Transverse colon (tissue), 4 donors: Measurements from ENCODE around the gene SPATA19. TPM values are rescaled to one million over a fixed set of nuclear protein-coding genes. Genes with fewer than 3 reads are reported as not detected.

ENCODE experiments used
- DNase-seq: peaks from one replicate; pipeline ENCODE4 v3.0.0-alpha.2; 2019
- H3K27ac ChIP-seq, 4 donors: fragments of 200-600 bp; sonication (generic); 2 replicates each; pipeline ENCODE4 v1.5.1; 2016 to 2018; ENCODE audit warnings: inconsistent platforms in 4 of 4
- H3K27me3 ChIP-seq: fragments of 200-600 bp; sonication (generic); 2 replicates; pipeline ENCODE4 v1.5.1; 2017; ENCODE audit warnings: inconsistent platforms
- H3K36me3 ChIP-seq, 4 donors: fragments of 200-600 bp; sonication (generic); 2 replicates each; pipeline ENCODE4 v1.5.1; 2017 to 2019; ENCODE audit warnings: inconsistent platforms in 4 of 4
- H3K4me1 ChIP-seq, 4 donors: fragments of 200-600 bp; sonication (generic); 2 replicates each; pipeline ENCODE4 v1.5.1; 2017 to 2020; ENCODE audit warnings: inconsistent platforms in 4 of 4
- H3K4me3 ChIP-seq, 4 donors: fragments of 200-600 bp; sonication (generic); 1 replicate in 1 of 4; 2 replicates in 3 of 4; pipeline versions ENCODE4 v1.5.1 to v1.6.1; 2017 to 2019; ENCODE audit warnings: inconsistent platforms in 4 of 4
- H3K9me3 ChIP-seq, 2 donors: fragments of 200-600 bp; sonication (generic); 2 replicates each; pipeline ENCODE4 v1.5.1; 2017 to 2019; ENCODE audit warnings: inconsistent platforms in 2 of 2
- EP300 ChIP-seq: sonication (generic); formaldehyde crosslinking; IDR thresholded peaks from one replicate; pipeline ENCODE4 v1.6.1; 2017; ENCODE audit warnings: antibody characterized with exemption, low read depth
- POLR2A ChIP-seq: fragments of 450-650 bp; IDR thresholded peaks from one replicate; pipeline ENCODE4 v1.6.1; 2016; ENCODE audit warnings: antibody characterized with exemption, mild to moderate bottlenecking, moderate library complexity
- POLR2AphosphoS5 ChIP-seq, 3 donors: sonication (generic); formaldehyde crosslinking; IDR thresholded peaks; one replicate each; pipeline ENCODE4 v1.6.1; 2016; ENCODE audit warnings: antibody characterized with exemption in 3 of 3
- WGBS, 2 donors: methylation state at CpG; one replicate each; pipeline ENCODE4 v1.1.5; 2018; ENCODE audit warnings: low coverage in 1 of 2; 5-methylcytosine and 5-hydroxymethylcytosine counted together
- in situ Hi-C, 4 donors: fragments of 200-750 bp; cut with MboI; loops; one replicate each; pipeline versions ENCODE4 v1.15.0 to v1.15.1; 2017; ENCODE audit warnings: low sequenced_read_pairs in 3 of 4, low pct_ligation_motif_present in 1 of 4, low pct_unique_long_range_greater_than_20kb in 1 of 4
- intact Hi-C: fragments of 100-400 bp; cut with DNase I; formaldehyde crosslinking; loops from one replicate; pipeline ENCODE4 v1.15.1; 2023; ENCODE audit warnings: low total_unique reads
- total RNA-seq, 4 donors: library from RNA; depleted of rRNA; stranded (reverse); fragments of >200 nt; gene quantifications; one replicate each; pipeline ENCODE4 v1.1.0, GENCODE V29; 2016
- TF ChIP-seq, protein P1 (sequence below), 5 experiments: fragments of 200-600 bp in 3 of 5; fragments of 450-650 bp in 2 of 5; sonication (generic) in 3 of 5; IDR thresholded peaks; 1 replicate in 2 of 5; 2 replicates in 3 of 5; pipeline ENCODE4 v1.5.1; 2016 to 2017; ENCODE audit warnings: antibody characterized with exemption in 5 of 5, inconsistent platforms in 3 of 5, mild to moderate bottlenecking in 2 of 5, moderate library complexity in 1 of 5

The SPATA19 gene
- not detected for total RNA-seq

GRCh38 chr11:133845413-133845812, at the start of gene SPATA19:
SPATA19 (minus strand) TSS chr11:133845513; CDS start chr11:133845446, 67 bp downstream.
- no peak within 1 kb of the TSS for H3K4me3 ChIP-seq
- 69% methylated on average over 2 of the region's 2 CpGs; no CpG with 5 or more reads in 1 of the 2 donors for WGBS, 2 donors
- TF ChIP-seq POLR2A (no peak), POLR2AphosphoS5 (IDR thresholded peaks at IDR 0.05) (no peak), EP300 (no peak)
- TF ChIP-seq, protein P1, sequence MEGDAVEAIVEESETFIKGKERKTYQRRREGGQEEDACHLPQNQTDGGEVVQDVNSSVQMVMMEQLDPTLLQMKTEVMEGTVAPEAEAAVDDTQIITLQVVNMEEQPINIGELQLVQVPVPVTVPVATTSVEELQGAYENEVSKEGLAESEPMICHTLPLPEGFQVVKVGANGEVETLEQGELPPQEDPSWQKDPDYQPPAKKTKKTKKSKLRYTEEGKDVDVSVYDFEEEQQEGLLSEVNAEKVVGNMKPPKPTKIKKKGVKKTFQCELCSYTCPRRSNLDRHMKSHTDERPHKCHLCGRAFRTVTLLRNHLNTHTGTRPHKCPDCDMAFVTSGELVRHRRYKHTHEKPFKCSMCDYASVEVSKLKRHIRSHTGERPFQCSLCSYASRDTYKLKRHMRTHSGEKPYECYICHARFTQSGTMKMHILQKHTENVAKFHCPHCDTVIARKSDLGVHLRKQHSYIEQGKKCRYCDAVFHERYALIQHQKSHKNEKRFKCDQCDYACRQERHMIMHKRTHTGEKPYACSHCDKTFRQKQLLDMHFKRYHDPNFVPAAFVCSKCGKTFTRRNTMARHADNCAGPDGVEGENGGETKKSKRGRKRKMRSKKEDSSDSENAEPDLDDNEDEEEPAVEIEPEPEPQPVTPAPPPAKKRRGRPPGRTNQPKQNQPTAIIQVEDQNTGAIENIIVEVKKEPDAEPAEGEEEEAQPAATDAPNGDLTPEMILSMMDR (IDR thresholded peaks at IDR 0.05), result no peak
- no peaks in the 10 kb centered on the region for H3K4me1 ChIP-seq
- H3K36me3 ChIP-seq, result no peaks in the 10 kb centered on the region
- in situ Hi-C loops (no loop called here), intact Hi-C loops (no loop called here)
- no peaks in the 10 kb centered on the region for H3K27me3 ChIP-seq
- no peak within 1 kb of the TSS for H3K27ac ChIP-seq
- no peak for DNase-seq
- H3K9me3 ChIP-seq, result no peaks in the 10 kb centered on the region

- Histone ChIP-seq H3K4me1 (no peaks in the 10 kb centered on the region), H3K27ac (no peak overlapping the region), H3K27me3 (no peaks in the 10 kb centered on the region), H3K4me3 (no peak overlapping the region), H3K36me3 (no peaks in the 10 kb centered on the region), H3K9me3 (no peaks in the 10 kb centered on the region)
- intact Hi-C loops (no loop called here), in situ Hi-C loops (no loop called here)
- TF ChIP-seq POLR2A (no peak), EP300 (no peak), POLR2AphosphoS5 (IDR thresholded peaks at IDR 0.05) (no peak)
- TF ChIP-seq, protein P1 (IDR thresholded peaks at IDR 0.05), result no peak
- 53 to 62% methylated on average over 3 to 10 of the region's 10 CpGs for WGBS, 2 donors
- no peak for DNase-seq
Observed at GRCh38 chr11:133895061-133895479, 49.8 kb upstream of the SPATA19 start.

DNA sequence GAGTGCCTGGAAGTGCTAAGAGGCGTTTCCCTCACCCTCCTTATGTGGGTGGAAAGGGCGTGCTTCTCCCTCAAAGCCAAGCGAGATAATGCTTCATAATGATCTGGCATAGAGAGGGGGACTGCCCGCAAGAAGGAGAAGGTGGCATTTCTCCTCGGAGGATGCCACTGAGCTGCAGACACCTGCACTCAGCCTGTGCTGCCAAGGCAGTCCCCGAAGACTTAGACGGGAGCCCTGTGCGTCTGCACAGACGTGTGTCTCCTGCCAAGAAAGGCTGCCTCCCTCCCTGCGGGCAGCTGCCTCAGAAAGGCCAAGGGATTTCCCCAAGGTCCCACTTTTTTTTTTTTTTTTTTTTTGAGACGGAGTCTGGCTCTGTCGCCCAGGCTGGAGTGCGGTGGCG, 48.1 kb upstream of the SPATA19 start:
- no peak overlapping the region for H3K27ac ChIP-seq
- in situ Hi-C loops, result no loop called here
- no peaks in the 10 kb centered on the region for H3K4me1 ChIP-seq
- WGBS, 2 donors, result 77 to 83% methylated on average over 1 to 14 of the region's 14 CpGs
- H3K4me3 ChIP-seq, result no peak overlapping the region
- H3K9me3 ChIP-seq, result no peaks in the 10 kb centered on the region
- no peak for TF ChIP-seq EP300
- TF ChIP-seq POLR2A, result no peak
- no peak for TF ChIP-seq POLR2AphosphoS5 (IDR thresholded peaks at IDR 0.05)
- TF ChIP-seq, protein P1 (IDR thresholded peaks at IDR 0.05), result no peak
- intact Hi-C loops, result no loop called here
- DNase-seq, result no peak
- no peaks in the 10 kb centered on the region for H3K36me3 ChIP-seq
- H3K27me3 ChIP-seq, result no peaks in the 10 kb centered on the region

DNA sequence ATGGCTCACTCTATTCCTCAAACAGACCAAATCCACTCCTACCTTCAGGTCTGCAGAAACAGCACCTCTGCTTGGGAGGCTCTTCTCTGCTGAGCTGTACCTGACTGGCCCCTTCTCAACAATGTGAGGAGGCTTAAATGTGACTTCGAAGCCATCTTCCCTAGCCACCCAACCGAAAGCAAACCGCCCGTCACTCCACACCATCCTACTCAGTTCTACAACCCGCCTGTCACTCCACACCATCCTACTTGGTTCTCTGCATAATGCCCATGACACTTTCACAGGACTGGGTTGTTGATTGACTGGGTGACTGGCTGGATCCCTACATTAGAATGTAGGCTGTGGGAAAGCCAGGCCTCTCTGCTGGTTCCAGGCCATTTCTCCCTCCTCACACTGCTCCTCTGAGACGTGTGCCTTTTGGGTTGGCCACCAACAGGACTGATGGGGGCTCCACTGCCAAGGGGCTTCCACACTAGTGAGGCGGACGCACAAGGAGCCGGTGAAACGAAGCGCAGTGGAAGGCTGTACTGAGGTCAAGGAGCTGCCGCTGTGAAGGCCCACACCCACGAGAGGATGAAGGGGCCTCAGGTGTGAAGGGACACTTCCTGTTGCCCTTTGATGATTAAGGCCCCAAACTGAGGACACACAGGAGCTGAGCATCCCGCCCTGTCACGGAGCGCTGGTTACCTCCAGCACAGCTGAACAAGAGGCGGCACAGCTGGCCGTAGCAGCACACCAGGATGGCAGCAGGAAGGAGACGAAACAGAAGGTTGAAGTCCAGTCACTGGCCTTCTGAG, 47.5 kb upstream of the SPATA19 start:
- Histone ChIP-seq H3K27me3 (no peaks in the 10 kb centered on the region), H3K36me3 (no peaks in the 10 kb centered on the region), H3K4me1 (no peaks in the 10 kb centered on the region), H3K4me3 (no peak overlapping the region), H3K9me3 (no peaks in the 10 kb centered on the region), H3K27ac (no peak overlapping the region)
- intact Hi-C loops, result no loop called here
- WGBS, 2 donors, result 87 to 90% methylated on average over 12 to 19 of the region's 19 CpGs
- DNase-seq, result no peak
- TF ChIP-seq, protein P1 (IDR thresholded peaks at IDR 0.05), result no peak
- TF ChIP-seq EP300 (no peak), POLR2AphosphoS5 (IDR thresholded peaks at IDR 0.05) (no peak), POLR2A (no peak)
- in situ Hi-C loops, result no loop called here
